Nephron progenitor cell (in vitro differentiated cells): Measurements from ENCODE around the gene TTLL11.

Source experiments
- DNase-seq: peaks from one replicate; pipeline ENCODE4 v3.0.0; 2021
- H3K27ac Mint-ChIP-seq: 2 replicates; pipeline ENCODE4 v1.8.0; 2021; ENCODE audit warnings: mild to moderate bottlenecking, moderate library complexity, mixed read lengths
- H3K27me3 Mint-ChIP-seq: 2 replicates; pipeline ENCODE4 v1.8.0; 2021; ENCODE audit warnings: mild to moderate bottlenecking, low read depth, mixed read lengths; ENCODE audit not compliant: poor library complexity
- H3K36me3 Mint-ChIP-seq: 2 replicates; pipeline ENCODE4 v1.8.0; 2021; ENCODE audit warnings: low read depth, mixed read lengths
- H3K4me1 Mint-ChIP-seq: 2 replicates; pipeline ENCODE4 v1.8.0; 2021; ENCODE audit warnings: mixed read lengths
- H3K4me3 Mint-ChIP-seq: 2 replicates; pipeline ENCODE4 v1.8.0; 2021; ENCODE audit warnings: mild to moderate bottlenecking, moderate library complexity, mixed read lengths
- H3K9me3 Mint-ChIP-seq: 2 replicates; pipeline ENCODE4 v1.8.0; 2021; ENCODE audit warnings: mild to moderate bottlenecking, moderate library complexity, mixed read lengths
- TF ChIP-seq, protein P1 (sequence below): fragments of 200-600 bp; sonication (generic); IDR thresholded peaks from 2 replicates; pipeline ENCODE4 v1.5.0; 2021; ENCODE audit warnings: antibody characterized with exemption

Gene TTLL11

DNA sequence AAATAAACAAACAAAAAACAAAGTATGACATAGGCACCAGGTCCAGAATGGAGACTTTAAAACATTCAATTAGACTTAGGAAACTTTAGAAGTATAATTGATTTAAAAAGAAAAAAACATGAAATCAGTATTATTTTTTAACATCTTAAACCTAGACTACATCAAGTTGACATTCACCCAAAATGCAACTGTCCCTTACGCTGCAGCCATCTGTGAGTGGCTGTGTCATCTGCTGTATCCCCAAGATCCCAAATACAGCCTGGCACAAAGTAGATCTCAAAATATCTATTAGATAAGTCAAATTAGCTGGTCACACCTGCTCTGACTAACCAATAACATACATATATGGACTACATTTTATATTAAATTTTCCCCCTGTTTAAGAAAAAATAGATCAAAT lies 7.8 kb downstream of the TTLL11 start:
- H3K4me1 Mint-ChIP-seq, result no peaks in the 10 kb centered on the region

DNA sequence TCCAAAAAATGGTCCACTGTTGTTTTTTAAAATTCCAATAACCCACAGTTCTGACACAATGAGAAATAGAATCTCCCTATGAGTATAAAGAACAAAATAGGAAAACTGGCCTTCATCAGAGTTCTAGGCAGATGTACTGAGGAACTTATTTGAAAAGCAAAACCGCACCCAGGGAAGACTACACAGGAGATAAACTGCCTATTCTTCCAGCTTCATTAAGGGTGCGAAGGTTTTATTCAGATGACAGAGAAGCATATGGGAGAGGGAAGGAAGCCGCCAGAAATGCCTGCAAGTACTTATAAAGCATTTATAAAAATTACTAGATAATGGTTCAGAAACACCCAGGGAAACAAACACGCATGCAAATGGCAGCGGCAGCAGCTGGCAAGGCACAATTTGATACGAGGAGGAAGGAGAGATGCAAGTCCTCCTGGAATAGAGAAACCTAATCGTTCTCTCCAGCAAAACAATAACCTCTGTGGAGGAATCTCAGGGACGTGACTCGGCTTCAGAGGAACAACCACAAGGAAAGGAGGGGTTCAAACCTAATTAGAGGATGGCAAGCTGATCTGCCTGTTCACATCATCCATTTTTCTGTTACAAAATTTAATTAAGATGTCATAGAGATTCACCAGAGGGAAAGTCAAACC lies 9.0 kb downstream of the TTLL11 start:
- Mint-ChIP-seq H3K4me1 (no peaks in the 10 kb centered on the region), H3K4me3 (no peak overlapping the region), H3K36me3 (no peaks in the 10 kb centered on the region), H3K27me3 (peaks cover 47% of the 10 kb centered on the region), H3K27ac (no peak overlapping the region), H3K9me3 (no peaks in the 10 kb centered on the region)
- no peak for DNase-seq
- TF ChIP-seq, protein P1, sequence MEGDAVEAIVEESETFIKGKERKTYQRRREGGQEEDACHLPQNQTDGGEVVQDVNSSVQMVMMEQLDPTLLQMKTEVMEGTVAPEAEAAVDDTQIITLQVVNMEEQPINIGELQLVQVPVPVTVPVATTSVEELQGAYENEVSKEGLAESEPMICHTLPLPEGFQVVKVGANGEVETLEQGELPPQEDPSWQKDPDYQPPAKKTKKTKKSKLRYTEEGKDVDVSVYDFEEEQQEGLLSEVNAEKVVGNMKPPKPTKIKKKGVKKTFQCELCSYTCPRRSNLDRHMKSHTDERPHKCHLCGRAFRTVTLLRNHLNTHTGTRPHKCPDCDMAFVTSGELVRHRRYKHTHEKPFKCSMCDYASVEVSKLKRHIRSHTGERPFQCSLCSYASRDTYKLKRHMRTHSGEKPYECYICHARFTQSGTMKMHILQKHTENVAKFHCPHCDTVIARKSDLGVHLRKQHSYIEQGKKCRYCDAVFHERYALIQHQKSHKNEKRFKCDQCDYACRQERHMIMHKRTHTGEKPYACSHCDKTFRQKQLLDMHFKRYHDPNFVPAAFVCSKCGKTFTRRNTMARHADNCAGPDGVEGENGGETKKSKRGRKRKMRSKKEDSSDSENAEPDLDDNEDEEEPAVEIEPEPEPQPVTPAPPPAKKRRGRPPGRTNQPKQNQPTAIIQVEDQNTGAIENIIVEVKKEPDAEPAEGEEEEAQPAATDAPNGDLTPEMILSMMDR, result no peak

More for the DNA sequence above, 7.8 kb downstream of the TTLL11 start:
- Mint-ChIP-seq H3K27me3 (peaks cover 57% of the 10 kb centered on the region), H3K4me3 (no peak overlapping the region), H3K9me3 (no peaks in the 10 kb centered on the region), H3K36me3 (no peaks in the 10 kb centered on the region), H3K27ac (no peak overlapping the region)
- TF ChIP-seq, protein P1, result no peak
- no peak for DNase-seq

DNA sequence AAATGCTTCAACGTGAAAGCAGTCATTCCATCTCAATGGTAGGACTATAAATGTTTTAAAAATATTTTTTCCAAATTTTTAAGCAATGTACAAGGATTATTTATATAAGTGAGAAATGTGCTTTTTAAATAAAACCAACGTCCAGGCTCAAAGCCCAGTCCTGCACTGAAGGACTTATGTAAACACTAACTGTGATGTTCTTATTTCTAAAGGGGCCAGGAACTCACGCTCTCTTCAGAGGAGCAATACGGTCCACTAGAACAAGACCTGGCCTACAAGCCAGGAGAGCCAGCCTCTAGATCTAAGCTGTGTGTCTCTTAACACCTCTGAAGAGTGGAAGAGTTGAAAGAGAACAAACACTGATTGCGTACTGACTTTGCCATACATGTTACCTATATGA lies 12.1 kb downstream of the TTLL11 start:
- Mint-ChIP-seq H3K4me1 (no peaks in the 10 kb centered on the region), H3K27ac (no peak overlapping the region), H3K4me3 (no peak overlapping the region), H3K27me3 (peaks cover 30% of the 10 kb centered on the region), H3K36me3 (no peaks in the 10 kb centered on the region), H3K9me3 (peaks cover 21% of the 10 kb centered on the region)
- DNase-seq, result no peak
- TF ChIP-seq, protein P1, result no peak

DNA sequence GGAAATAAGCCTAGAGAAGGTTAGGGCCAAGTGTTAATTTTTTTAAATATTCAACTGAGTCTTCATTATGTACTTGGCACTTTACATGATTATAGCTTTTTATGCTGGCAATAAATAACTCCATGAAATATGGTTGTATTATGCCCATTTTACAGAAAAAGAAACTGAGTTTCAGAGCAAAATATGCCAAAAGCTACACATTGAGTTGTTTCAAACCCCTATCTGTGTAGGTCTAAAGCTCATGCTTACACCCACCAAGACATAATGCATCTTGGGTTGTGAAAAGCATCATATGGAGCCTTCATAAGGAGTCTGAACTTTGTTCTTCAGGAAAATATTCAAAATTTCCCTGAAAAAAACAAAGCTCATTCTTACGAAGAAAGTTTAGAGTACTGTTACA lies 14.6 kb downstream of the TTLL11 start:
- no peak overlapping the region for H3K4me3 Mint-ChIP-seq
- H3K9me3 Mint-ChIP-seq, result peaks cover 21% of the 10 kb centered on the region
- H3K27me3 Mint-ChIP-seq, result peaks cover 15% of the 10 kb centered on the region
- no peak overlapping the region for H3K27ac Mint-ChIP-seq
- H3K36me3 Mint-ChIP-seq, result no peaks in the 10 kb centered on the region
- TF ChIP-seq, protein P1, result no peak
- no peak for DNase-seq
- no peaks in the 10 kb centered on the region for H3K4me1 Mint-ChIP-seq

DNA sequence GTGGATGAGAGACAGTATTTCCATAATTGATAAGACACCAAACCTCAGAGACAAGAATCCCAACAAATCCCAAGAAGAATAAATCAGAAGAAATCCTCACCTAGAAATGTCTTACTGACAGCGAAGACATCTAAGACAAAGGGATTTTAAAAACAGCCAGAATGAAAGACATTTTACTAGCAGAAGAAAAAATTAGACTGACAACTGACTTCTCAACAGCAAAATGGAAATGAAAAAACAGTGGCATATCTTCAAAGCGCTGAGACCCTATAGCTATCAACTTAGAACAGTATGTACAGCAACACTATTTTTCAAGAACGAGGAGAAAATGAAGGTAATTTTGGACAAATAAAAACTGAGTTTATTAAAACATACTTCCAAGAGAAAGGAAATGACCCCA lies 16.3 kb downstream of the TTLL11 start:
- H3K4me3 Mint-ChIP-seq, result no peak overlapping the region
- H3K9me3 Mint-ChIP-seq, result peaks cover 21% of the 10 kb centered on the region
- H3K27ac Mint-ChIP-seq, result no peak overlapping the region
- H3K27me3 Mint-ChIP-seq, result peaks cover 17% of the 10 kb centered on the region
- H3K36me3 Mint-ChIP-seq, result no peaks in the 10 kb centered on the region
- H3K4me1 Mint-ChIP-seq, result no peaks in the 10 kb centered on the region
- TF ChIP-seq, protein P1, result no peak
- no peak for DNase-seq

DNA sequence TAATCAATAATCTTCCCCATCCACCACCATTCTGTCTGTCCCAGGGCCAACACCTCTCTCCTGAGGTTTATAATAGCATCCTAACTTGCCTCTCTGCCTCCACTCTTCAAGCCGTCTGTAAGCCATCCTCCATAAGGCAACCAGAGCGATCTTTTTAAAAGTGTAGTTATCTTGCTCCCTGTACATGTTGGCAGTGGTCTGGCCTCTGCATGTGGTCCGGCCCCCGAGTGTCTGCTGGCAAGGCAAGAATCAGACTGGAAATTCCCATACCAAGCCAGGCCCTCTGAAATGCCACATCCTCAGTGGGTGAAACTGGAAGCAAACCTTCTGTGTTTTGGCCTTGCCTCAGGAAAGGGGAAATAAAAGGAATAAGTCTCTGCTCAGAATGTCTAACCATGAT lies 17.0 kb downstream of the TTLL11 start:
- H3K4me1 Mint-ChIP-seq, result no peaks in the 10 kb centered on the region
- peaks cover 21% of the 10 kb centered on the region for H3K9me3 Mint-ChIP-seq
- H3K27me3 Mint-ChIP-seq, result peaks cover 21% of the 10 kb centered on the region
- TF ChIP-seq, protein P1, result no peak
- DNase-seq, result no peak
- H3K4me3 Mint-ChIP-seq, result no peak overlapping the region
- H3K36me3 Mint-ChIP-seq, result no peaks in the 10 kb centered on the region
- no peak overlapping the region for H3K27ac Mint-ChIP-seq
